HG03521 (cell line): ENCODE measurements around the gene SF3B3.

Source experiments
- ATAC-seq: cut with Tn5 transposase; IDR thresholded peaks from one replicate; pipeline ENCODE4 v1.9.1; 2021; ENCODE audit warnings: mild to moderate bottlenecking, moderate library complexity; ENCODE audit not compliant: unreplicated experiment

The SF3B3 gene

DNA sequence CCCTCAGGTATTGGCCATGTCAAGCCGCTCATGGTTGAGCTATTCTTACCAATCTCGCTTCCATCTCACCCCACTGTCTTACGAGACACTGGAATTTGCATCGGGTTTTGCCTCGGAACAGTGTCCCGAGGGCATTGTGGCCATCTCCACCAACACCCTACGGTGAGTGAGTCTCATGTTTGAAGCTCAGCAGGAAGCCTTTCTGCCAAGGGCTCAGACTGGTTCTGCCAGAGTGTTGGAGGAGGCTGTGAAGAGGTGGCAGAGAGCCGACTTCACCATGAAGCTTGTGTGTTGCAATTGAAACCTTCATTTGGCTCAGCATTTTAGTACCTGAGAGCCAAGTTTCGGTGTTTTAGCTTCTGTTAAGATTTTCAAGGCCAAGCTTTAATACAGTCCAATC lies 38.0 kb downstream of the SF3B3 start:
- no peak for ATAC-seq

DNA sequence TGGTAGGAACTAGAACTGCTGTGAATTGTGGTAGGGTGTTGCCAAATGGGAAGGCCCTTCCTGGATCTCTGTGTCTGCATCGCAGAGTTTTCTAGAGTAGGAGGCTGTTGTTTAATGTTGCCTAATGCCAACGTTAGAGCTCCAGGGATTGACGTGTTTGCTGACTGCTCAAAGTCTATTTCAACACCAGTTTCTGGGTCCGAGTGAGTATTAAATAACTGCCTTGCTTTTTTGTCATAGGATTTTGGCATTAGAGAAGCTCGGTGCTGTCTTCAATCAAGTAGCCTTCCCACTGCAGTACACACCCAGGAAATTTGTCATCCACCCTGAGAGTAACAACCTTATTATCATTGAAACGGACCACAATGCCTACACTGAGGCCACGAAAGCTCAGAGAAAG lies 40.0 kb downstream of the SF3B3 start:
- ATAC-seq: no peak

DNA sequence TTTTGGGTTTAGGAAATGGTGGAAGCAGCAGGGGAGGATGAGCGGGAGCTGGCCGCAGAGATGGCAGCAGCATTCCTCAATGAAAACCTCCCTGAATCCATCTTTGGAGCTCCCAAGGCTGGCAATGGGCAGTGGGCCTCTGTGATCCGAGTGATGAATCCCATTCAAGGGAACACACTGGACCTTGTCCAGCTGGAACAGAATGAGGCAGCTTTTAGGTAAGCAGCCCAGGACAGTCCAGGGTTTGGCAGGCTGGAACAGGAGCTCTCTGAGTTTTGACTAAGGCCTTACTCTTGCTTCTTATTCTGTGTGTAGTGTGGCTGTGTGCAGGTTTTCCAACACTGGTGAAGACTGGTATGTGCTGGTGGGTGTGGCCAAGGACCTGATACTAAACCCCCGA lies 41.4 kb downstream of the SF3B3 start:
- no peak for ATAC-seq

DNA sequence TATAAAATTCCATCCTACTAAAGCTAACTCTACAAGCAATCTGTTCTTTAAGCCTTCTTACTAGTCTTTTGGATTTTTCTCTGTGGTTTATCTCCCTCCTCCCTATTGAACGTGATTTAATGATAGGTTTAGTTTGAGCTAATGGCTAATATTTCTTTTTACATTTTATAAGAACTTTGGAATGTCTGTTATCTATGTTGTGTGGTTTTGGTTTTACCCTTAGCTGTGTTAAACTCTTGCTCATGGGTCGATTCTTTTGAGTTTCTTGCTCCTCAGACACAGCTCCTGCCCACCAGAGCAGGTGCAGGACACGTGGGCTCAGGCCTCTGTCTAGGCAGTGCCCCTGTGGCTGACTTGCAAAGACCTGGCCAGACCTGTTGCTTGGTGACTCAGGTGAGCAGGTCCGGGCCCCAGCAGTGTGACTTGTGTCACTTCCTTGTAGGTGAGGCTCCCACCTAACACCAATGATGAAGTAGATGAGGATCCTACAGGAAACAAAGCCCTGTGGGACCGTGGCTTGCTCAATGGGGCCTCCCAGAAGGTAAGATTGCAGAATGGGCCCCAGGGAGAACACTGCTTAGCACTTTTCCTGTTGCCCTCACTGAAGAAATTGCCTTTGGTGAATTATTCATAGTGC lies 45.1 kb downstream of the SF3B3 start:
- ATAC-seq: no peak

DNA sequence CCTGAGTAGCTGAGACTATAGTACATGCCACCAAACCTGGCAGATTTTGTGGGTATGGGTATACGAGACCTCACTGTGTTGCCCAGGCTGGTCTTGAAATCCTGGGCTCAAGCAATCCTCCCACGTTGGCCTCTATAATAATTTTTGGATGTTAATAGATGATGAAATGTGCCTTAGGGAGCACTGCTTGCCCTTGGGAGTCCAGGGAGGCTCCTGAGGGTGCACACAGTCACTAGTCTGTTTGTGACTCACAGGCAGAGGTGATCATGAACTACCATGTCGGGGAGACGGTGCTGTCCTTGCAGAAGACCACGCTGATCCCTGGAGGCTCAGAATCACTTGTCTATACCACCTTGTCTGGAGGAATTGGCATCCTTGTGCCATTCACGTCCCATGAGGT lies 46.1 kb downstream of the SF3B3 start:
- no peak for ATAC-seq

DNA sequence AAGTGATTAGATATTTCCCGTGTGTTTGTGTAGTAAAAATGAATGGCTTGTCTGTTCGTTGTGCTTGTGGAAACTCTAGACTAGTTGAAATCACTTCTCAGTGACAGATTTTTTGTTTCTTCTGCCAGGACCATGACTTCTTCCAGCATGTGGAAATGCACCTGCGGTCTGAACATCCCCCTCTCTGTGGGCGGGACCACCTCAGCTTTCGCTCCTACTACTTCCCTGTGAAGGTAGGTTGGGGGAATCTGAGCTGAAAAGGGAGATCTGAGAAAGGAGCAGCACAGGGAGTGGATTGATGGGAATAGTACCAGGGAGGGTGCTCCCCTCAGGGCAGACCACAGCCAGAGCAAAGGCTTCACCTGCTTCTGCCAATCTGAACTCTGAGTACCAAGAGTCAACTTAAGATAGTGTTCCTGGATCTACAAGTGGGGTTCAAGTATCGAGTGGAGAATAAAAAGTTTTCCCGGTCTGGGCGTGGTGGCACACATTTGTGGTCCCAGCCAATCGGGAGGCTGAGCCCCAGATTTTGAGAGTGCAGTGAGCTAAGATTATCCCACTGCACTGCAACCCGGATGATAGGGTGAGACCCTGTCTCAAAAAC lies 47.5 kb downstream of the SF3B3 start:
- ATAC-seq: no peak

DNA sequence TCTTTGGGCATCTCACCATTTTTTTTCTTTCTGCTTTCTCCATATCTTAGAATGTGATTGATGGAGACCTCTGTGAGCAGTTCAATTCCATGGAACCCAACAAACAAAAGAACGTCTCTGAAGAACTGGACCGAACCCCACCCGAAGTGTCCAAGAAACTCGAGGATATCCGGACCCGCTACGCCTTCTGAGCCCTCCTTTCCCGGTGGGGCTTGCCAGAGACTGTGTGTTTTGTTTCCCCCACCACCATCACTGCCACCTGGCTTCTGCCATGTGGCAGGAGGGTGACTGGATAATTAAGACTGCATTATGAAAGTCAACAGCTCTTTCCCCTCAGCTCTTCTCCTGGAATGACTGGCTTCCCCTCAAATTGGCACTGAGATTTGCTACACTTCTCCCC lies 48.0 kb downstream of the SF3B3 start:
- ATAC-seq: no peak

DNA sequence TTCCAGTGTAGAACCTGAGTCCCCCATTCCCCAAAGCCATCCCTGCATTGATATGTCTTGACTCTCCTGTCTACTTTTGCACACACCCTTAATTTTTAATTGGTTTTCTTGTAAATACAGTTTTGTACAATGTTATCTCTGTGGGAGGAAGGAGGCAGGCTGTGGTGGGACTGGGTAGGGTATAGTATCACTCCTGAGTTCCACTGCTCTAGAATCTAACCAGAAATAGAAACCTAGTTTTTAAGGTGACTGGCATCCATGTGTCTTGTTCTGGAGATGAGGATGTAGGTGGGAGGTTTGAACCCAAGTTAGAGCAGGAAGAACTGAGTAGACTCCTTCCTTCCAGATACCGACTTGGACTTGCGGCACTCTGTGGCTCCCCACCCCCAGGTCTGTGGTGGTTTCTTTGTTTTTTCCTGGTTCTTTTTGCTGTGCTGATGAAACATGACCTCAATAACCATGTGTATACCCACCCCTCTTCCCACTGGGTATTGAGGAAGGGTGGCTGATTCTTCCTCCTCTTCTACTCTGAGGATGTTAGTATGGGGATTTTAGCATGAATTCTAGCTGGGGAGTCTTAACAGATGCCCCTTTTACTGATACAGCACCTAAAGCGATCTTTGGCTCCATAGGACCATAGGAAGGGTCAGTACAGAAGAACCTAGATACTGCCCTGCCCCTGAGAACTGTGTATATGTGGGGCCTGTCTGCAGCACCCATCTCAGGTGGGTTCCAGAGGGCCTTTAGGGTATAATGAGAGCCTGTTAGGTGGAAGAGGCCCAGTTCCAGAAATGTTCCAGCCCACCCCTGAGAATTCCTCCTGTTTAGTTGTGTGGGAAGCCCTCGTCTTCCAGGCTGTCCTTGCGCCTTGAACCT lies 48.7 kb downstream of the SF3B3 start:
- ATAC-seq: no peak

DNA sequence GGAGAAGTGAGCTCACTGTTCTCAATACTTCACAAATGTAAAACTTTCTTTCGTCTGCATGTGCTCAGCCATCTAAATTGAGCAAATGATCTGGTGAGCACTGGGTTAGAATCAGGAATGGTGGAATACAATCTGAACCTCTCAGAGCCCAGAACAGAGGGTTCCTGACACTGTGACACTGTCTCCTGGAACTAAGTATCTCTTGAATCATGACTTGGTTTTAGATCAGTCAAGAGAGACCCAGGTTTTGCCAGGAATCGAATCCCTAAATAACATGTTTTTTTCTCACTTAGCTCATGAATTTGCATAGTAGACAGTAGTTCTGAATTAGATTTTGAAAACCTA lies 49.3 kb downstream of the SF3B3 start:
- ATAC-seq: no peak

DNA sequence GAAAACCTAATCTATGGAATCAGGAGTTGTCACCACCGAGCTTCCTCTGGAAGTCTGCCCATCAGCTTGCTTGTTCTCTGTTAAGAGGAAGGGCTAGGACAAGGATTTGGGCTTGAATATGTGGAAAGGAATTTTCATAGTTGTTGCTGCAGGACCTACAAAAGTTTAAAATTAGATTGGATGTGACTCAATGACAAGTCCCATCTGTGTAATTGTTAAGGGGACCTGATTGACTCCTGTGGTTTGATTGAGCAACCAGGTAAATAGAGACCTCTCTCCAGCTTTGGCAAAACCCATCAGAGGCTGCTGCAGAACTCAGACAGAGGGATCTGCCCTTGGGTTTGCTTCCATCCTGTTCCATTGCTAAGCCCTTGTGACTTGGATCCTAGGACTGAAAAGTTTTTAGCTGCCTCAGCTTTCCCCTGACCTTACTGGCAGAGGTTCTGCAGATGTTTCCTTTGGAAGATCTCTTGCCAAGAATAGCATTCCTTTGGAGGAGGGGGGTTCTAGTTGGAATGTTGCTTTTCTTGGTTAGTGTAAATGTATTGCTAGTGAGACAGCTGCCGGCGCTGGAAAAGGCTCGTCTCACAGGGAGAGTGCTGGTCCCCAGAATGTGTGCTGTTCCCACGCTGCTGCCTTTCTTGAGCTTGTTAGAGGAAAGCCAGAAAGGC lies 50.0 kb downstream of the SF3B3 start:
- no peak for ATAC-seq

DNA sequence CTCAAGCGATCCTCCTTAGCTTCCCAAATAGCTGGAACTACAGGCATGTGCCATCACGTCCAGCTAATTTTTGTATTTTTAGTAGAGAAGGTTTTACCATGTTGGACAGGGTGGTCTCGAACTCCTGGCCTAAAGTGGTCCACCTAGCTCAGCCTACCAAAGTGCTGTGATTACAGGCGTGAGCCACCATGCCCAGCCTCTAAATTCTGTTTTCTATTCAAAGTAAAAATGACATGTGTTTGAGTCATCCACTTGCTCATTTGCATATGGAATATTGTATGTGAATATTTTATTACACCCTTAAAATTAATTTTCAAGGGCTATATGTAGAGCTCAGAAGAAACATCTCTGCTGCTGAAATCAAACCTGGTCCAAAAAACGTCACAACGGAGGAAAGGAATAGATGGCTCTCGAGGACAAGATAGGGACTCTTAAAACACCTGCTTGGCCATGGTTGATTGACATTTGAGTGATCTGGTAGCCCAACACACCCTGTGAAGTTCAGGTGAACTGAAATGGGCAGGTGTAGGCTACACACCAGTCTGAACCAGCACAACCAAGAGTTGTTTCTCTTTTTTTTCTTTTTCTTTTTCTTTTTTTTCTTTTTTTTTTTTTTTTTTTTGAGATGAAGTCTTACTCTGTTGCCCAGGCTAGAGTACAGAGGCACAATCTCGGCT lies 51.1 kb downstream of the SF3B3 start:
- no peak for ATAC-seq

DNA sequence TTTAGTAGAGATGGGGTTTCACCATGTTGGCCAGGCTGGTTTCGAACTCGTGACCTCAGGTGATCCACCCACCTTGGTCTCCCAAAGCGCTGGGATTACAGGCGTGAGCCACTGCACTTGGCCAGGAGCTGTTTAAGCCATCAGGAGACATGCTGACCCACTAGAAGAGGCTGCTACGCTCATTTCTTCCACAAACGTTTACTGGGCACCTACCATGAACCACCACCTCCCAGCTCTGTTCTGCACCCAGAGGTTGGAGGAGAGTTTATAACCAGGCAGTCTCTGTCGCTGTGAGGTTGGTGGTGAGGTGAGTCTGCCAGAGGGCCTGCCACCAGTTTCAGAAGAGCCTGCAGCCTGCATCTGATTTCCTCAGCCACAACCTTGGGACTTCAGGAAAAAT lies 51.8 kb downstream of the SF3B3 start:
- no peak for ATAC-seq

DNA sequence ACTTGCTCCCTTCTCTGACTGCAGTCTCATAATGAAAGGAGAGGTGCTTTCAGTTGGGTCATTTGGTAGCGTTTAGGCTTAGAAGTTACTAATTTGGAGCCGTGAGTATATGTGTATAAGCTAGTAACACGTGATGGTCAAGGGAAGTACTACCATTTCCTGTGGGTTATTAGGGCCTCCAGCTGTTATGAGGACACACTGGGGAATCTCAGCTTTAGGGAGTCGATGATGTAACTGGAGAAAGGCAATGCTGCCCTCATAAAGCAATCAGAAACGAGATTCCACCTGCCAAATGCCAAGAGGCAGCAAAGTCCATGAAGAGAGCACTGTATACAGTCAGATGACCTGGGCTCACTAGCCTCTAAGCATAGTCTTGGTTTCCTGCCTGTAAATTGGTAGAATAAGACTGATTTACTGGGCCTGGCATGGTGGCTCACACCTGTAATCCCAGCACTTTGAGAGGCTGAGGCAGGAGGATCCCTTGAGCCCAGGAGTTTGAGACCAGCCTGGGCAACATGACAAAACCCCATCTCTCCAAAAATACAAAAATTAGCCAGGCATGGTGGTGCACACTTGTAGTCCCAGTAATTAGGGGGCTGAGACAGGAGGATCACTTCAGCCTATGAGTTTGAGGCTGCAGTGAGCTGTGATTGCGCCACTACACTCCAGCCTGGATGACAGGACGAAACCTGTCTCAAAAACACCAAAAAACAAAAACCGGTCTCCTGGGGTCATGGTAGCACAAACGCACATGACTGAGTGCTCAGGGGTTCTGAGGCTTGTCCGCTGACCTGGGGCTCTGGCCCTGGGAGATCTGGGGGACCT lies 53.0 kb downstream of the SF3B3 start:
- peak; percentile 72 for ATAC-seq

DNA sequence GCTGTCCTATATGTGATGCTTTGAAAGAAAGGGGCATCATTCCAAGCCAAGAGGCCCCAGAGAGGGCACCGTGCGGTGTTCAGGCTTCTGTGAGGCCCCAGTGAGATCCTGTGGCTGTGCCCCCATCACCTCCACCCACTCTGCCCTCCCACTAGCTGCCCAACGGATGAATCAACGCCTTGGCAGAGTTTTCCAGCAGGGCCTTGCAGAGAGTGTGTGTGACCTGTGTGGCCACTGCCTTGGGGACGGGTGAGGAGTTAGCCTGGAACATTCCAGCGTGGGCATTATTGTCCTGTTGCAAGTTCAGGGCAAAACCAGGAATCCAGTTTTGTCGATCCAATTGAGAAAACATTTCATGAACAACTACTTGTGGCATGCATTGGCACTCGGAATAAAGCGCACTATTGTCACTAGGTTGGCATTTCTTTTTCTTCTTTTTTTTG lies 53.7 kb downstream of the SF3B3 start:
- ATAC-seq: no peak

DNA sequence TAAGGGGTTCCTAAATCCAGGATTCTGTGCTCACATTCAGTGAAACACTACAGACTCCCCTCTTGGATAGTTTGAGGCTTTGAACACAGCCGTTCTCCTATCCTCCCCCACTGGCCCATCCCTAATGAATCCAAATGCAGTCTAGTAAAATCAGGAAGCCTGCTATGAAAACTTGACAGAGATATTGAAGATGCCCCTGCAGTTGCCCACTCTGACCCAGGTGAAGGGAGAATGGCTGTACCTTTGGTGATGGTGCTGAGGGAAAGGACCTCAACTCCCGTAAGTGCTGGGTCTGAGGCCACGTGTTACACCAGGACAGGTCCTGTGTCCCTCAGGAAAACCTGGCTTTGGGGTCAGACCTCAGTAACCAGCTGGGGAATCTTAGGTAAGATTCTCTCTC lies 54.4 kb downstream of the SF3B3 start:
- no peak for ATAC-seq

DNA sequence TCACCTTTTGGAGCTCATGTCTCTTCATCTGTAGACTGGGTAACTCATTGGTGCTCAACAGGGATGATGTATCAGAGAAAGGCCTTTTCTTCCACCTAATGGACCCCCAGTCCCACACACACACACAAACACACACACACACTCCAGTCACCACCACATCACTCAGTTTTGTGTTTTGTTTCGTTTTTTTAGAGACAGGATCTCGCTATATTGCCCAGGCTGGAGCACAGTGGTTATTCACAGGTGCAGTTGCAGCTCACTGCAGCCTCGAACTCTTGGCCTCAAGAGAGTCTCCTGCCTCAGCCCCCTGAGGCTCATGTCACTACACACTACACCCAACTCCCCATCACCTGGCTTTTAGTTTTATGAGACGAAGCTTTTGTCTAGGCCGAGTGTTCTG lies 55.6 kb downstream of the SF3B3 start:
- no peak for ATAC-seq

DNA sequence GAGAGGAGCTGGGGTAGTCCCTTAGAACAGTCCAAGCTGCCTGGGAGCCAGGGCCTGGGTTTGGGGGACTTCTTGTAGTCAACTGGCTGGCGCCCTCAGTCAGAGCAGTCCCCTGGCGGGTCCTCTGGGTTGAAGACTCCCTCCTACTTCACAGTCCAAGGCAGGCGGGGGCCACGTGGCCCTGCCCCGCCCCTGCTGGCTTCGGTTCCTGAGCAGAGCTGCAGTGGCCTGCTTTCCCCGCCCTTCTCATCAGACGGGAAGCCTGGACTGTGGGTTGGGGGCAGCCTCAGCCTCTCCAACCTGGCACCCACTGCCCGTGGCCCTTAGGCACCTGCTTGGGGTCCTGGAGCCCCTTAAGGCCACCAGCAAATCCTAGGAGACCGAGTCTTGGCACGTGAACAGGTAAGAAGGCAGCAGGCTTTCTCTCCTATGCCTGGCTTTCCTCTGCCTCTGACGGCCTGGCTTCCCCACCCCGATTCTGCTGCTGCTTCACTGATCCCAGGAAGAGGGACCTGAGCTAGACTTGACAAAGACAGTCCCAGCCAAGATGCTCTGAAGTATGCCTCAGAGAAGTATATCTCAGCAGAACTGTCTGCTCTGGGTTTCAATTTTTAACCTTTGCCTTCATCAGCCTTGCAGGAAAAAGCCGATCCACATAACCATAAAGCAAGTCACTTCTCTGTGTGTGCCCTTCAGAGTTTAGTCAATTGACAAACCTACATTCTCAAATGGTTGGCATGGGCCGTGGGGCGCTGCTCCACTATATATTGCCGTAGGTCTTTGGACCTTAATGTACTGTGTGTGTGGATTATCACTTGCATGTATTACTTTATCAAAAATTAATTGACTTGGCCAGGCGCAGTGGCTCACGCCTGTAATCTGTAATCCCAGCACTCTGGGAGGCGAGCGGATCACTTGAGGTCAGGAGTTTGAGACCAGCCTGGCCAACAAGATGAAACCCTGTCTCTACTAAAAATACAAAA lies 56.3 kb downstream of the SF3B3 start:
- ATAC-seq: no peak

DNA sequence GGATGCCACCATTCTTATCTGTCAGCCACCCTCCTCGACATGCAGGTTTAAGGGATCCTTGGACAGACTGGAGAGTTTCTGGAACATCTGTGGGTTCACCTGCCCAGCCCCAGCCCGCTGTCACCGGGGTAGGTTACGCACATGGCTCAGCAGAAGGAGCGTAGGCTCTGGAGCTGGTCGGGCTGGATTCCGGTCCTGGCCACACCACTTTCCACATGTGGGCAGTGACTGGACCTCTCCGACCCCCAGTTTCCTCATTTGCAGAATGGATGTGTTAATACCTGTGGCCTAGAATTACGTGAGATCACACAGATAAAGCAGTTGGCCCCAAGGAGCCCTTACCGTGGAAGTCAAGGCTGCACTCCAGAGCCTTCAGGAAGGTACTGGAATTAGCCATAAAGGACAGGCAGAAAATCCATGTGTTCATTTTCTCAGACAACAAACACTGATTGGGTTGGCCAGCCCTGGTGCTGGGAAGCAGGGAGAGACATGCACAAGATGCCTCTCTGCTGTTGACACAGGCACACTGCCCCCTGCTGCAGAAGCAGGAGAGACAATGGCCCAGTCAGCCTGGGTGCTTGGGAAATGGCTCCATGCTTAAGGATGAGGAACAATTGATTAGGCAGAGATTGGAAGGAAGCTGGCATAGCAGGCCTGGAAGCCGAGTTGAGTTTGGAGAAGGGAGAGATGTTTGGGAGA lies 58.8 kb downstream of the SF3B3 start:
- no peak for ATAC-seq
